ENCODE data around the gene RBM20.

DNA sequence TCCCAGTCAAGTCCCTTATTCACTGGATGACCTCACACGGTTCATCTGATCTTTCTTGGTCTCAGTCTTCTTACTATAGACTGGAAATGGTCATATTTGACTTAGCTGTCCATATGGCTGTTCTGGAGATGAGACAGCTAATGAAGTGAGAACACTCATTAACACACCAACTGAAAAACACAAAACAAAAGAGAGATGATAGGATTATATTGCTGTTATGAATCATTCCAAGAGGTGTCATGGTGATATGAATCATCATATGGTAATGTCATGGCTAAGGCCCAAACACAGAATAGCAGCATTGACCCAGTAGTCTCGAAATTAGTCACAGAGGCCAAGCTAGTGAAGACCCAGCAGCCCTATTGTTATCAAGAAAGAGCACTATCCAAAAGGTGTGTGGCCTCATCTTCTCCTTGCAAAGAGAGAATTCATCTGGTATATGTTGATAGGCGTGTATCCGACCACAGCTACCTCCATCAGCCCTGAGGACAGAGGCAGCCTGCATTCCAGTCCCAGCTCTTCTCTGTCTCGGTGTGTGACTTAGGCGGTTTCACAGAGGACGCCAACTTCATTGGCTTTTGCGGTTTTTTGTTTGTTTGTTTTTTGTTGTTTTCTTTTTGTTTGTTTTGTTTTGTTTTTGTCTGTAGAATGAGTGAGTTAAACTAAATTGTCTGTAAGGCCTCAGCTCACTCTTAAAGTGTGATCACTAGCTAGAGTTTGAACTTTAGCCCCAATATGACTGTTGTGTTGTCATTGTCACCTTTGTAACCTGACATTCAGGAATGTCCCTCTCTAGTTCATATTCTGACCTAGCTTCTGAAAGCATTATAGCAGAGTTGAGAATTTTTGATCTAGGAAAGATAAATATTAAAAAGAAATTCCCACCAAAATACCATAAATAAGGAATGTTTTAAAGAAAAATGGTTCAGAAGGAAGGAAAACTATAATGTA is 130.2 kb downstream of the RBM20 start:
- TF ChIP-seq CTCF (conservative IDR thresholded peaks at IDR 0.05; ENCODE audit: low read depth in 2 of 2): no peak
- no peak for TF ChIP-seq ETS1 (IDR thresholded peaks at IDR 0.05)
- no peak for TF ChIP-seq POLR2AphosphoS5 (IDR thresholded peaks at IDR 0.05; ENCODE audit: low read depth)
- TF ChIP-seq, protein P1, sequence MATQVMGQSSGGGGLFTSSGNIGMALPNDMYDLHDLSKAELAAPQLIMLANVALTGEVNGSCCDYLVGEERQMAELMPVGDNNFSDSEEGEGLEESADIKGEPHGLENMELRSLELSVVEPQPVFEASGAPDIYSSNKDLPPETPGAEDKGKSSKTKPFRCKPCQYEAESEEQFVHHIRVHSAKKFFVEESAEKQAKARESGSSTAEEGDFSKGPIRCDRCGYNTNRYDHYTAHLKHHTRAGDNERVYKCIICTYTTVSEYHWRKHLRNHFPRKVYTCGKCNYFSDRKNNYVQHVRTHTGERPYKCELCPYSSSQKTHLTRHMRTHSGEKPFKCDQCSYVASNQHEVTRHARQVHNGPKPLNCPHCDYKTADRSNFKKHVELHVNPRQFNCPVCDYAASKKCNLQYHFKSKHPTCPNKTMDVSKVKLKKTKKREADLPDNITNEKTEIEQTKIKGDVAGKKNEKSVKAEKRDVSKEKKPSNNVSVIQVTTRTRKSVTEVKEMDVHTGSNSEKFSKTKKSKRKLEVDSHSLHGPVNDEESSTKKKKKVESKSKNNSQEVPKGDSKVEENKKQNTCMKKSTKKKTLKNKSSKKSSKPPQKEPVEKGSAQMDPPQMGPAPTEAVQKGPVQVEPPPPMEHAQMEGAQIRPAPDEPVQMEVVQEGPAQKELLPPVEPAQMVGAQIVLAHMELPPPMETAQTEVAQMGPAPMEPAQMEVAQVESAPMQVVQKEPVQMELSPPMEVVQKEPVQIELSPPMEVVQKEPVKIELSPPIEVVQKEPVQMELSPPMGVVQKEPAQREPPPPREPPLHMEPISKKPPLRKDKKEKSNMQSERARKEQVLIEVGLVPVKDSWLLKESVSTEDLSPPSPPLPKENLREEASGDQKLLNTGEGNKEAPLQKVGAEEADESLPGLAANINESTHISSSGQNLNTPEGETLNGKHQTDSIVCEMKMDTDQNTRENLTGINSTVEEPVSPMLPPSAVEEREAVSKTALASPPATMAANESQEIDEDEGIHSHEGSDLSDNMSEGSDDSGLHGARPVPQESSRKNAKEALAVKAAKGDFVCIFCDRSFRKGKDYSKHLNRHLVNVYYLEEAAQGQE (IDR thresholded peaks at IDR 0.05; ENCODE audit: unreplicated experiment): no peak

Measured in GM23338 (cell line).